HG02610 (cell line): ENCODE measurements around the gene ATXN1.

ENCODE experiments used
- ATAC-seq: cut with Tn5 transposase; IDR thresholded peaks from one replicate; pipeline ENCODE4 v1.9.1; 2021; ENCODE audit warnings: mild to moderate bottlenecking, moderate library complexity; ENCODE audit not compliant: unreplicated experiment

Gene ATXN1

DNA sequence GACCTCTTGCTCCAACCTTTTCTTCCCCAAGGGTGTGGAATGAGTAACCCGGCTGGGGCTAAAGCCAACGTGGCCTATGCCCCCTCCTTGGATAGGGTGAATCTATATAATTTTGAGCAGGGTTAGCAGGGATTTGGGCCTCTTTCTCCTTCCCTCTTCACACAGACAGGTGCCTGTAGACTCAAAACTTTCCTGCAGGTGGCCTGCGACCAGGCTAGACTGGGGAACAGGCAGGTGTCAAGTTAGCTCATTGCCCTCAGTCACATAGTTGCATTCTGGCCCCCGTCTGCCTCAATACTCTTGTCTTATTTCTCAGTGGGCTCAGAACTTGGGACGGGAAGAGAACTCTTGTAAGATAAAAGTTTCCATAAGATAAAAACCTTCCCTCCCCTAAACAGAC lies 243.0 kb downstream of the ATXN1 start:
- ATAC-seq, result no peak

DNA sequence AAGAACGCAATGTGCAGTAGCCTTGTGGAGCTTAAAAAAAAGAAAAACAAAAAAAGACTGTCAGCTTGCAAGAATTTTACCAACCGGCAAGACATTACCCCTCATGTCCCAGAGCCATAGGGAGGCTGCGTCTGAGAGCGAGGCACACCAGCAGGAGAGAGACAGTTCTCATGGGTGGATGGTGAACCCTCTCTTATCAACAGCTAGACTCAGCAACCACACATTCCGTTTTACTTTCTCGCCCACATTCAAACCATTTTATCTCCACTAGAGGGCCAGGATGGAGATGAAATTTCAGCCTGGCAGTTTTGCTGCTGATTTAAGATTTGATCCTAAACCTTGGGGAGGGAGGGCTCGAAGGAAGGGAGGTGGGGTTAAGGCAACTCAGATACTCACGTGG lies 247.0 kb downstream of the ATXN1 start:
- no peak for ATAC-seq

DNA sequence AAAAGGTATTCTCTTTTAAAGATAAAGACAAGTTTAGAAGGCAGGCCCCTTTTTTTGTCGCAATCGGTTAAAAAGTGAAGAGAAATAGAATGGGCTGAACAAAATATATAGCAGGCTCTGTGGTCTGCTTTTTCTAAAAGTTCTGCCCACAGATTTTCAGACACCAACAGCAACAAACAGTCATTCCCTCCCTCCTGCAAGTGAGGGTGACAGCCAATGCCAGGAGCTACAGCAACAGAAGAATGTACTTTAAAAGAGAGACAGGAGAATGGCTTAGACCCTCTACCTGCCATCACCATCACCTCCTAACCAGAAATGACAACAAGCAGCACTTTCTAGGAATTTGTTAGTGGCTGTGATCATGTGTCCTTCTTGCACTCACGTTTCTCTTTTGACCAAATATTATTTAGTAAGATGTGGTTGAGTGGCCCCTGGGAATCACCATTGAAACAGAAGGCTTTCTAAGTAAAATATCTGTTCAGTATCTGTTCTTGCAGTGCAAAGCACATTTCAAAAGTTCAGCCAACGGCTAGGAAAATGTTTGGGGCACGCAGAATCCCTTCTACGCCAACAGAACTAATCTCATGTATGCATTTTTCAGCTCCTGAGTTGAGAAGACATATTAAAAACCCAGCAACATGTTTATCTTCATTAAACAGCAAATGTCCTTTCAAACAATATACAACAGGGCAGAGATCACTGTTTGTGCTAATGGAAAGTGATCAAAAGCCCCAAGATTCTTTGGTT lies 248.5 kb downstream of the ATXN1 start:
- ATAC-seq, result no peak

DNA sequence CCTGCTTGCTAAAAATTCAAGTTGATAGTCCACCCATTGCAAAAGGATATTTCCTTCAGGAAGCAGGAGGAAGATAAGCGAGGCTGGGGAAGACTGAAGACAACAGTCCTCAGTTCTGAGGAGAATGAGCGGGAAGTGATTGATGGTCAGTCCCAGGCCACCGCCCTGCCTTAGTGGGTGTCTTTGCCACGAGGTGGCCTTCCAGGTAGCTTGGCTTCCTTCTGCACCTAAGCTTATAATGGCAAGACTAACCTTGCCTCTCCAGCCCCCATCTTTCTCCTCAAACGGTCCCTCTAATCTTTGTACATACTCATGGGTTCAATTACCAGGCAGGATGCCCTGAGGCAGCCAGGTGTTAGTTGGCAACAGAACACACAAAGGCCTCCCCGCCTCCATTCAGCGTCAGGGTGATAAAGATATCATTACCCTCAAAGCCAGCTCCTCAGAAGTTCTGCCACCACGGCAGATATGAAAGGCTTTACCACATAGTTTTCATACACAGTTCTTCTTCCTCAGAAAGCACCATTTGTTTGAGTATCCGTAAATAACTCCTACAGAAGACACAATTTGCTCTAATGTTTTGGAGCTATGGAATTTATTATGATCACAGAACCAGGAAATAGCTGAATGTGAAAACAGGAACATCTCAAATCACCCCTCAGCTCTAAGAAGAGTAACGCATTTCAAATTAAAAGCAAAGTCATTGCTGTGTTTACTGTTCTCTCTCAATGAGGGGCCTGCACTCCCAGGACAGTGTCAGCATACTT lies 249.4 kb downstream of the ATXN1 start:
- peak; percentile 42 for ATAC-seq

DNA sequence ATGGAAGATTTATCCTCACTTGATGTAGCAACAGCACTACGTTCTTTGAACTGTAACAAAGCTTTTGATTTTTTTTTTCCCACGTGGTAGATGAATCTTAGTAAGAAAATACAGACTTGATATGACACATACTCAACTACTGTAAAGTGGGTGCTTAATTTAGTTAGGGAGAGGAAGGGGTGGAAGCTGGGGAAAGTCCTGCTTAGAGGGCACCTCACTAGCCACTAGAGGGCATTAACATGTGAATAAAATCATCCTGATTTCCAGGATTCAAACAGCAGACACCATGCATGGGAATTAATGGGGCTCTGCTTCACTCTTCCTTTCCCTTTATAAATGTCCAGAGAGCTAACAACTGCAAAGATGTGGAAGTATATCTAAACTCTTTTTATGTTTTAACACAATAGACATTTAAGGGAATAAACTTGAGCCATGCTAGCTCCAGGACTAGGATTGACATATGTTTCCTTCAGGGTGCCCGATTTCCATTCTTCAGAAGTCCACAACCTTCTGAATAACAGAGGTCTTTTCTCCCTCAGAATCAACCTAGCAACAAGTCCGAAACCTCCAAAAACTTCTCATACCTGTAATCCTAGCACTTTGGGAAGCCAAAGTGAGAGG lies 250.1 kb downstream of the ATXN1 start:
- ATAC-seq, result no peak

DNA sequence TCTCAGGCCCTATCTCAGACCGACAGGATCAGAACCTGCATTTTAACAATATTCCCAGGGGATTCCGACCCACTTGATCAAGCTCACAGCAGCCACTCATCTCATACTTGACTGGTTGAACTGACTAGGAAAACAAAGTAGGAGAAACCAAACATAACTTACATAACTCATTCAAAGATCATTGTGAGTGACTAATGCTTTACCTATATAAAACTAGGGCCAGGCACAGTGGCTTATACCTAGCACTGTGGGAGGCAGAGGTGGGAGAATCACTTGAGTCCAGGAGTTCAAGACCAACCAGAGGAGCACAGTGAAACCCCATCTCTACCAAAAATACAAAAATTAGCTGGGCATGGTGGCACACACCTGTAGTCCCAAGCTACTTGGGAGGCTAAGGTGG lies 251.0 kb downstream of the ATXN1 start:
- ATAC-seq, result no peak

DNA sequence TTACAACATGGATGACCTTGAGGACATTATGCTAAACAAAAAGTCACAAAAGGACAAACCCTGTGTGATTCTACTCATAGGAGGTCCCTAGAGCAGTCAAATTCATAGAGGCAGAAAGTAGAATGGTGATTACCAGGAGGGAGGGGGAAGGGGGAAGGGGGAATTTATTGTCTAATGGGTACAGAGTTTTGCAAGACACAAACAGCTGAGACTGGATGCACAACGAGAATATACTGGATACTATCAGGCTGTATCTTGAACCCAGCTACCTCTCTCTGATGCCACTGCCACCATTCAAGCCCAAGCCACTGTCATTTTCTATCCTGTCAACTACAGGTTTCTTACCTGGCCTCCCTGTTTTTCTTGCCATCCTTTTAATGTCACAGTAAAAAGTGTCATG lies 252.3 kb downstream of the ATXN1 start:
- no peak for ATAC-seq

DNA sequence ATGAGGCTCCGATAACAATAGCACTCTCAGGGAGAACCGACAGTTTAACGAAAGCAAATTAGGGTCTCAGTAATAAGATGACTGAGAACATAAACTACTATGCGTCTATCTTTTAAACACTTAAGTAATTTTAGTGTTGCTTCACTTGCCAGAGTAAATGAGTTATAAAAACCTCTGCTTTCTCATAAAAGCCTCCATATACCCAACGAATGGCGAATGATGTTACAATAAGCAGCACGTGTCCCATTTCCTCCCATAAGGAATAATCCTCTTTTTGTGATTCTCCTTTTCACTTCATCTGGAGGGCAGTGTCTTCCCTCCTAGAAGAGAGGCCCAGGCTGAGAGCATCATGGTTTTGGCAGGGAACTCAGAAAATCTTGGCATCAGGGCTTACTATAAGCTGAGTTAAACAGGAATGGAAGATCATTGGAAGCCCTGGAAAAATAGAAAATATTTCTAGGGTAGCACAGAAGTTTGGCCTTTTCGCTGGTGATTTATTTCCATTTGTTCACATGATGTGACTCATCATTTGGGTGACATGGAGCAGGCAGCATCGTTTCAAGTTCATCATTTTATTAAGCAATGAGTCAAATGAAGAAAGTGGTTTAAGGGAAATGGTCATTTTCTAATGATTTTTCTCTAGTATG lies 255.4 kb downstream of the ATXN1 start:
- ATAC-seq, result no peak

DNA sequence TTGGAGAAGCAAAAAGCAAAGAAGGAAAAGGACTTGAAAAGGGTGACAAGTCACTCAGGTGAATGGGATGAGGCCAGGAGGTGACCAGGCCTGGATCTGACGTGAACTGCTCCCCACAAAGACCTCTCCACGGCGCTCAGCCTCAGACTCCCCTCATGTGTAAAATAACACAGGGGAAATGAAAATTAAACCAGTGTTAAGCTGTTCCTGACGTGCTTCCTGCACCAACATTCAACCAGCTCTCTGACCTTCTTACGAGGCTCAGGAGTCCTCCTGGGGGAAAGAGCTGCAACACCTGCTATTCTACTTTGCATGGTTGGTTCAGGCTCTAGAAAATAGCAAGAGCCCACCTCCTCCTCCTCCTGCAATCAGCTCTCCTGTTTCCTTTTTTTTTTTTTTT lies 256.7 kb downstream of the ATXN1 start:
- no peak for ATAC-seq

DNA sequence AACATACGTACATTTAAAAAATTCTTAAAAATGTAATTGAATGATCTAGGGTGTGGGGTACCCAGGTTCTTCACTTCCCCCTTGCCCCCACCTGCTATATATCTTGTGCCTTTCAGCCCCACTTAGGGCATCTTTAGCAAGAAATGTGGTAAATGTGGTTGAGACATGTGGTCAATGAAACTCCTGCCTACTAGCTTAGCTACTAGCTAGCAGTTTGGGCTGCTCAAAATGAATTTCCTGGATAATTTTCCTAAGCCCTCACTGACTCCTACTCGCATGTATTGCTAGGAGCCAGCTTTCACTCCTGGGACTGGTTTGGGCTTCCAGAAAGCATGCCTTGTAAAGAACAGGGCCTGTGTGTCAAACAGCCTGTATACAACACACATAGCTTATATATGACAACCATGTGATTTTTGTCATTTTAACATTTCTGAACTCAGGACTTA lies 257.3 kb downstream of the ATXN1 start:
- ATAC-seq, result peak; percentile 62

DNA sequence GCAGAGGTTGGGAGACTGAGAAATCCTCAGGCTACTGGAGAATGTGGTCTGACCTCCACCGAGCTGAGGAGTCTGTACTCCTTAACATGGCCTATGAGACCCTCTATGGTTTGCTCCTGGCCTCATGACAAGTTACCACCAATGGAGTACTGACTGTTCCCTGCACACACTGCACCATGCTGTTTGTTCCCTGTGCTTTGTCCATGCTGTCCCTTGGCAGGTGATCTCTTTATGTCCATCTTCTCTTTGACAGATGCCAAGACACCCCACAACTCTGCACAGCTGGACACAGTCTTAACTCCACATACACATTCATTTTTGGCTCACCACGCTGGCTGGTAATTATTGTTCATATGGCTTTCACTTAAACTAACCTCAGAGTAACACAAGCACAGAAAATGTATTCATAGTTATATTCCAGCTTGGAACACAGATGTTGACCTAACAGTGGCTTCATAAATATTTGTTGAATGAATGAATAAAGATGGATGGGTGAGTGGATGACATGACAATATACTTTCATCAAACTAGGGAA lies 258.0 kb downstream of the ATXN1 start:
- peak; percentile 12 for ATAC-seq

DNA sequence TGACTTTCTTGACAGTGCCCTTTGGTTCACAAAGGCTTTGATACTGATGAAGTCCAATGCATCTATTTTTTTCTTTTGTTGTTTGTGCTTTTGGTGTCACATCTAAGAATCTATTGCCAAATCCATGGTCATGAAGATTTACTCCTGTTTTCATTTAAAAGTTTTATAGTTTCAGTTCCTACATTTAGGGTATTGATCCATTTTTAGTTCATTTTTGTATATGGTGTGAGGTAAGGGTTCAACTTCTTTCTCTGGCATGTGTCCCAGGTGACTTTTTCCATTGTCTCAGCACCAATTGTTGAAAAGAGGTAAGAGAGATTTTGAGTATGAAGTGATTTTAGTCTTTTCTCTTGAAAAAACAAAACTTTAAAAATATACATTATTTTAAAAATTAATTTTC lies 262.3 kb downstream of the ATXN1 start:
- ATAC-seq, result no peak

DNA sequence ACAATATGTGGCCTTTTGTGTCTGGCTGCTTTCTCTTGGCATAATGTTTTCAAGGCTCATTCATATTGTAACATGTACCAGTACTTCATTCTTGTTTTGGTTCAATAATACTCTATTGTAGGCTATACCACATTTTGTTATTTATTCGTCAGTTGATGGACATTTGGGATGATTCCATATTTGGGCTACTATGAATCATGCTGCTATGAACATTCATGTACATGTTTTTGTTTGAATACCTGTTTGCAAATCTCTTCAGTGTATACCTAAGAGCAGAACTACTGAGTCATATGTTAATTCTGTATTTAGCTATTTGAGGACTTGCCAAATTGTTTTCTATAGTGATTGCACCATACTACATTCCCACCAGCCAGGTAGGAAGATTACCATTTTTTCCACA lies 263.0 kb downstream of the ATXN1 start:
- ATAC-seq, result no peak

DNA sequence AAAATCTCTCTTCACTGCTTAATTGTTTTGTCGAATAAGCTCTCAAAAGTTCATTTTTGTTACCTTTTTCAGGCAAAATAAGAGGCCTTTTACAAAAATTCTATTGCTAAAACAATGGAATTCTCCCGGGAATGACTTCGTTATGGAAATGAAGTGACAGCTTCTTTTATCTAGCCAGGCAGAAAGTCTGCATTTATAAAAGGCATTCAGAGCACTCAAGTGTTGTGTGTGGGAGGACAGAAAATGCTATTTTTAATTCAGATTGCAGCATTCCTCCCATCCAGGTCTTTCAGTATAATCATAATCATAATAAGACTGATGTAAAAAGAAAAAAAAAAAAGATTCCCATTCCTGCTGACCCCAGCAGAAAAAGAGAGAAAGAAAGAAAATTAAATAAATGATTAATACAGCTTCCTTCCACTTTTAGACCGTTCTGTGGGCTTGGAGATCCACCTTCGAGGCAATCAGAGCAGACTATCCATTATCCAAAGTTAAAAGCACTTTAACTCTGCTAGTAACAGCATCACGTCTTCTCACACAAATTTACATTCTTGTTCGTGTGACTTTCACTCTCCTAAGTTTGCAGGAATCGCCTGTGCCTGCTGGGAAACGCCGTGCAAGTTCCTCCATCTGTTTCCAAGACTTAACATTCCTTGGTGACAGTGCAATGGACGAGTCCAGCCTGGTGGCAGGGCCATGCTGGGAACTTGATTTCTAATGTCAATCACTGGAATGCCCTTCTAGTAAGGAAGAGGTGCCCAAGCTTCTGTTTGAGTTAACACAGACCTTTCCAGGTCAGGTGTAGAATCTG lies 264.1 kb downstream of the ATXN1 start:
- ATAC-seq, result no peak

DNA sequence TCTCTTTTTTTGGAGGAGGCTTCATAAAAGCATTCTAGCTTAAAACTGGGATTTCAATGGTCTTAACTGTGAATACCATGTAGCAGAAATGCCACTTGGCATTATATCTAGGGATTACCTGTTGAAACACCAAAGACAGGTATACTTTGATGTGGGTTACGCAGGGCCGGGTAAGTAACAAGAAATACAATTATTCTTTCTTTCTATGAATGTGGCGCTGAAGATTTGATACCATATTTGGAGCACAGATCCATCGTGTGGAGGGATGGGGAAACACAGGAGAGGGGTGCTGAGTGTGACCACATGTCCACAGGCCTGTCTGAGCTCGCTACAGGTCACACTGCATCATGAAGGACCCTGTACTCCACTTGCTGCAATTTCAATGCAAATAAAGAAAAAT lies 265.1 kb downstream of the ATXN1 start:
- ATAC-seq, result no peak

DNA sequence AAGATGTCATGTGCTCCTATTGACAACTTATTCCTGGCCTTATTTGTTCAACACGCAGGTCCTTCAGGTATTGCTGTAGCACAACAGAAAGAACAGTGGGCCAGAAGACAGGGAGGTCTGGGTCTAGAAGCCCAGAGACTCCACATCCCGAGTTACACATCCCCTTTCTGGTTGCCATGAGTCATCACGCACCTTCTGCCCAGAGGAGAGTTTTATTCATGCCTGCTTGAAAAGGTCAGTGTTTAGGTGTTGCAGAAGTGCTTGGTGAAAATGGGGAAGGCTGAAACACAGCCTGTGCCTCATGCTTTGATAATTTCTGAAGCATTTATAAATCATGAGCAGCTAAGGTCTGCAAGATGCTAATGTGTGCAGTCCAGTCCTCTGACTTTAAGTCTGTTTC lies 266.5 kb downstream of the ATXN1 start:
- ATAC-seq, result peak; percentile 86

DNA sequence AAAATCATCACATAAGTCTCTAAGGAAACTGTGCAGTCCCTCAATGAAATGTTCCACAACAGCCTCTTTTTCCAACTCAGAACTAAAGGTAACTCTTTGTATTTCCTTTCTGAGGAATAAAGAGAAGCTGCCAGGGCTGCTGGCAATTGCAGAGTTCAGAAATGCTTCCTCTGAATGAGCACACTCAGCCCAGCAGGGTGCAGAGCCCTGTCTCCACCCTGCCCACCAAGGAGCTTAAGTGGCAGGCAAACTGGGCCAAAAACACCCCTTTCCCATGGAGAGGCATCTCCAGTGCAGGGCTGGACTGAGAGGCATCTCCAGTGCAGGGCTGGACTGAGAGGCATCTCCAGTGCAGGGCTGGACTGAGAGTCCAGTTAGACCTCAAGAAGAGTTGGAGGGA lies 267.5 kb downstream of the ATXN1 start:
- no peak for ATAC-seq

DNA sequence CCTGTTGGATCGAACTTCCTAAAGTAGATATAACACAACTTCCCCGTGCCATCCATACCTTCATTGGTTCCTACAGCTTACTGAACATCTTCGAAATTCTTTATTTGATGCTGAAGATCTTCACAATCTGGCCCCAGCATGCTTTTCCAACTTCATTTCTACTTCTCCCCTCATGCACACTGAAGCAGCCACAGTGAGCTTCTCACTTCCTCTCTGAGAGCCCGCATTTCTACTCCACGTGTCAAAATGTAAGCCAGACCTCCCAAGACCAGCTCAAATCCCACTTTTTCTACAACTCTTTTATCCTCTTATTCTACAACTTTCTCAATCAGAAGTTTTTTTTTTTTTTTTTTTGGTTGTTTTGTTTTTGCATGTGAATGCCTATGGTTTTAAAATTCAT lies 268.1 kb downstream of the ATXN1 start:
- peak; percentile 38 for ATAC-seq

DNA sequence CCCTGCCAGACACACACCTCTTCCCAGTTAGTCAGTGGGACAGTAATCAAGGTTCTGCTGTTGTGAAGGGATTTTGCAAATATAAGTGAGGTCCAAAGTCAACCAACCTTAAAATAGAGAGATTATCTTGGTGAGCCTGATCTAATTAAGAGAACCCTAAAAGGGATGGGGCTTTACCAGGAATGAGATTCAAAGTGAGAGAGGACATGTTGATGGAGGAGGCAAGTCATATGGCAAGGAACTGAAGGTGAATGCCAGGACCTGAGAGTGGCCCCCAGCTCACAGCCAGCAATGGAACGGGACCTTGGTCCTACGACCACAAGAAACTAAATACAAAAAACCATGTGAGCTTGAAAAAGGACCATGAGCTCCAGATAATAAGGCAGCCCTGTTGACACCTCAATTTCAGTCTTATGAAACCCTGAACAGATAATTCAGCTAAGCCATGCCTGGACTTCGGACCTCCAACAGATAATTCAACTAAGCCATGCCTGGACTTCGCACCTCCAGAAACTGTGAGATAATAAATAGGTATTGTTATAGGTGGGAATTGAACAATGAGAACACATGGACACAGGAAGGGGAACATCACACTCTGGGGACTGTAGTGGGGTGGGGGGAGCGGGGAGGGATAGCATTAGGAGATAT lies 269.5 kb downstream of the ATXN1 start:
- ATAC-seq, result no peak

DNA sequence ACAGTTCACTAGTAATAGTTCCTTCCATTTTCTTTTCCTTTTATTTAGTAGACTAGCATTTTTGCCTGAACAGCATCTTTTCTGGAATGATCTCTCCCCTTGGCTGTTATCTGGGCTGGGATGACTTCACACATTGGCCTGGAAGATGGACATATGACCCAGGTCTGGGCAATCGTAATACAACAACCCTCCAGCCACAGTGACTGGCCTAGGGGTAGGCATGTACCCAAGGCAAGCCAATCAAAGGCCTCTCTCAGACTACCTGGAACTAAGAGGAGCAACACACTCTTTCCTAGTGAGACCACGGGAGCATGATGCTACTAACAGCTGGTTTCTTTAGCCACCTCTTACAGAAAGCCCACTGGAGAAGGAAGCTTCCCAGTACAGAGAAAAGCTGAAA lies 270.6 kb downstream of the ATXN1 start:
- no peak for ATAC-seq
